ENCODE measurements around the gene FGR. TPM values are rescaled to one million over a fixed set of nuclear protein-coding genes. Genes with fewer than 3 reads are reported as not detected.

FGR gene
- total and polyA plus RNA-seq, 8 donors, result 0.51 to 6.8 (median 3.1) TPM

DNA sequence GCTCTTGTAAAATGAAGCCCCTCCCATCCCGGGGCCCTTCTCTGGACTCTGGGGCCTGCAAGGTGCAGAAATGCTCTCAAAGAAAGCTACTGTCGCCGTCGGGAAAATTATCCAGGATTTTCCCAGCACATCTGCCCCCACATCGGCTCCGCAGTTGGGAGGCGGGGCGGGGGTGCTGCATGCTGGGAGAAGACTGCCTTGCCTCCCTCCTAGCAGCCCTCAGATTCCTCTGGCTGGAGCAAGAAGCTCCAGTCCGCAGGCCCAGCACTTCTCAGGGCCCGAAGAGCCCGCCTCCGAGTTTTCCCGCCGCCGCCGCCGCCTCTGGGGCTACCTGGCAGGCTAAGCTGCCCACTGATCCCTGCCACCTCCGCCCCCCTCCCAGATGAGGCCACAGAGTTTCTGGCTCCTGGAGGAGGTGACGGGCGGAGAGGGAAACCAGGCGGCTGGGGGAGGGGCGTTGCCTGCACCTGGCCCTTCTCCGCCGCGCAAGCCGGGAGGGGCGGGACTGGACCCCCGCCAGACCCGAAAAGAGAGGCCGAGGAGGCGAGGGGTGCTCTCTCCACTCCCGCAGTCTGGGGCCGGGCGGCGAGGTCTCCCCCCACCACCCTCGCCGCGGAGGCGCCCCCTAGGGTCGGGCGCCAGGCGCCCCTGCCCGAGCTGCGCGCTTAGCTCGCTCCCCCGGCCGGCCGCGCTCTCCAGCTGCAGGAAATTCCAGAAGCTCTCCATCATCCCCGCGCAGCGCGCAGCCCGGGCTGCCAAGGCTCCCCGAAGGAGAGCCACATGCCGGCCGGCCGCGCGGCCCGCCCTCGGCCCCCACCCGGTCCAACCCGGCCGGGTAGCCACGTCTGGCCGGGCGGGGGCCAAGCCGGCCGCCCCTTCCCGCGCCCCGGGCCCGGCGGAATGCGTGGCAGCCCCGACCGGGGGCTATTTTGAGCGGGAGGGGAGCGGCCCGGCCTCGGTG is 59.8 kb downstream of the FGR start:
- peaks cover 45 to 52% (median 46%) of the 10 kb centered on the region in 3 donors for H3K4me1 ChIP-seq
- 2% methylated on average over 62 to 83 of the region's 83 CpGs for WGBS, 2 donors
- H3K9me3 ChIP-seq, result no peaks in the 10 kb centered on the region
- H3K4me3 ChIP-seq, result peak overlapping the region; percentile 12 to 52 (median 34)
- FAIRE-seq (no peak), DNase-seq (peak; percentile 88 to 93 (median 90)), ATAC-seq (peak; percentile 69 to 75 (median 72))
- intact Hi-C loops (cut with DNase I), result no loop called here
- H3K27me3 ChIP-seq, result no peaks in the 10 kb centered on the region
- peak overlapping the region; percentile 88 to 92 (median 89) for H3K27ac ChIP-seq
- TF ChIP-seq, protein P1, sequence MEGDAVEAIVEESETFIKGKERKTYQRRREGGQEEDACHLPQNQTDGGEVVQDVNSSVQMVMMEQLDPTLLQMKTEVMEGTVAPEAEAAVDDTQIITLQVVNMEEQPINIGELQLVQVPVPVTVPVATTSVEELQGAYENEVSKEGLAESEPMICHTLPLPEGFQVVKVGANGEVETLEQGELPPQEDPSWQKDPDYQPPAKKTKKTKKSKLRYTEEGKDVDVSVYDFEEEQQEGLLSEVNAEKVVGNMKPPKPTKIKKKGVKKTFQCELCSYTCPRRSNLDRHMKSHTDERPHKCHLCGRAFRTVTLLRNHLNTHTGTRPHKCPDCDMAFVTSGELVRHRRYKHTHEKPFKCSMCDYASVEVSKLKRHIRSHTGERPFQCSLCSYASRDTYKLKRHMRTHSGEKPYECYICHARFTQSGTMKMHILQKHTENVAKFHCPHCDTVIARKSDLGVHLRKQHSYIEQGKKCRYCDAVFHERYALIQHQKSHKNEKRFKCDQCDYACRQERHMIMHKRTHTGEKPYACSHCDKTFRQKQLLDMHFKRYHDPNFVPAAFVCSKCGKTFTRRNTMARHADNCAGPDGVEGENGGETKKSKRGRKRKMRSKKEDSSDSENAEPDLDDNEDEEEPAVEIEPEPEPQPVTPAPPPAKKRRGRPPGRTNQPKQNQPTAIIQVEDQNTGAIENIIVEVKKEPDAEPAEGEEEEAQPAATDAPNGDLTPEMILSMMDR (IDR thresholded peaks at IDR 0.05), result no peak
- no peaks in the 10 kb centered on the region for H3K36me3 ChIP-seq

DNA sequence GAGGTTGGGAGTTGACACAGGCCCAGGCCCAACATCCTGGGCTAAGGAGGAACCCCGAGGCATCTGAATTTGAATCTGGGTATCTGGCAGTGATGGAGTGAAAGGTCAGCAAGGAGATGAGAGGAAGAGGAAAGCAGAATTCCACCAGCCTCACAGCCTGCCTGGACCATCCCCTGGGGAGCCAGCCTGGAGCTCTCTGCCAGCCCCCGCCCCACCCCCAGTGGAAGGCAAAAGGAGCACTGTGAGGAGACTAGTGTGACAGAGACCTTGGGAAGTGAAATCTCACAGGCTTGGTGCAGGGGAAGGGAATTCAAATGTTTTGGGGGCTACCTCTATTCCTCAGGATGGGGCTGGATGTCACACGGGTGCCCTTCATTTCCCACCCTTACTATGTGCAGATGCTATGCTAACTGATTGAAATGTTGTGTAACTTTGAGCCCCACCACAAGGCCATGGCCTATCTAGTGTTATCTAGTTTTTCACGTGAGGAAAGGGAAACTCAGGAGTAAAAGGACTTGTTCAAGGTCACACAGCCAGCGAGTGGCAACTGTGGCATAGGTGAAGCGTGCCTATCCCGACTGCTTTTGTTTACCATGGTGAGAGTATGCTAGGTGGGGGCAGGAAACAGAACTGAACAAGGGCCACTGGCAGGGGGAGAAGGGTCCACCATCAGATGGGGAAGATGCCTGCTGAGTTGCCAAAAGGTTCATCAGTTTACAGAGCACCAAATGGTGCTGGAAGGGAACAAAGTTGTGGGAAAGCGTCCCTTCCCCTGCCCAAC is 60.8 kb downstream of the FGR start:
- Histone ChIP-seq H3K9me3 (no peaks in the 10 kb centered on the region), H3K27me3 (no peaks in the 10 kb centered on the region), H3K4me3 (peak overlapping the region in 2 of 4 donors; percentile 42 to 52), H3K36me3 (no peaks in the 10 kb centered on the region), H3K4me1 (peaks cover 45 to 52% (median 49%) of the 10 kb centered on the region in 3 donors), H3K27ac (peak overlapping the region; percentile 88 to 92 (median 89))
- intact Hi-C loops (cut with DNase I), result no loop called here
- peak in 3 of 6 donors; percentile 39 to 50 (median 41) for DNase-seq
- ATAC-seq, result peak in 1 of 4 donors; percentile 2
- FAIRE-seq, result no peak
- TF ChIP-seq, protein P1 (IDR thresholded peaks at IDR 0.05), result no peak
- WGBS, 2 donors, result 31 to 37% methylated on average over 8 of the region's 8 CpGs

DNA sequence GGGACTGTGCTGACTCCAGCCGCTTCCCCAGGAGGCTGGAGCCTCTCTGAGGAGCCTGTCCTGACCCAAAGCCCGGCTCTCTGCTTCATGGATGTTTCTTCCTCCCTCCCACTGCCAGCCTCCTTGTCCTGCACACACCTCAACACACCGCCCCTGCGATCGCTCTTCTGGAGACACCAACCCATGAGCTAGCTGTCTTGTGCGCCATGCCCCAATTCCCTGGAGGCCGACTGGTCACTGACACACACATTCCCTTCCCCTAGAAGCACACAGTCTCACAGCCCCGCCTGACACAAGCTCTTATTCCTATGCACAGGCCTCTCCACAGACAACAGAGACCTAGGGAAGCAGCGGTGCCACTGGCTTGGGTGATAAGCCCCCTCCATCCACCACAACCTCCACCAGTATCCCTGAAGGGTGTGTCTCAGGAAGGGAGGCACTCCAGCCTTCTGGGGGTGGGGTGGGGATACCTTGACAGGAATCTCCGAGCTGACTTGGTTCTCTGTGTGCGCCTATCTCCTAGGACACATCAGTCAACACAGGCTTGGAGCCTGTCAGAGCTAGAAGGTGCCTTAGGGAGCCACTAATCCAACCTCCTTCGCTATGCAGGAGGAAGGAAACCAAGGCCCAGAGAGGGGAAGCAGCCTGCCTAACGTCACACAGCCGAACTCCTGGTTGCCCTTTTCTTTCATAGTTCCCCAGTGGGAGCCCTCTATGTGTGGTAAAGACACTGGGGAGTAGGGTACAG is 62.1 kb downstream of the FGR start:
- 76 to 78% methylated on average over 14 of the region's 14 CpGs for WGBS, 2 donors
- Histone ChIP-seq H3K9me3 (no peaks in the 10 kb centered on the region), H3K27me3 (no peaks in the 10 kb centered on the region), H3K36me3 (no peaks in the 10 kb centered on the region), H3K27ac (peak overlapping the region; percentile 64 to 75 (median 74)), H3K4me1 (peaks cover 49 to 56% (median 53%) of the 10 kb centered on the region in 3 donors), H3K4me3 (no peak overlapping the region)
- FAIRE-seq (no peak), ATAC-seq (no peak), DNase-seq (peak in 2 of 6 donors; percentile 37 to 47)
- TF ChIP-seq, protein P1 (IDR thresholded peaks at IDR 0.05), result no peak
- intact Hi-C loops (cut with DNase I), result no loop called here

DNA sequence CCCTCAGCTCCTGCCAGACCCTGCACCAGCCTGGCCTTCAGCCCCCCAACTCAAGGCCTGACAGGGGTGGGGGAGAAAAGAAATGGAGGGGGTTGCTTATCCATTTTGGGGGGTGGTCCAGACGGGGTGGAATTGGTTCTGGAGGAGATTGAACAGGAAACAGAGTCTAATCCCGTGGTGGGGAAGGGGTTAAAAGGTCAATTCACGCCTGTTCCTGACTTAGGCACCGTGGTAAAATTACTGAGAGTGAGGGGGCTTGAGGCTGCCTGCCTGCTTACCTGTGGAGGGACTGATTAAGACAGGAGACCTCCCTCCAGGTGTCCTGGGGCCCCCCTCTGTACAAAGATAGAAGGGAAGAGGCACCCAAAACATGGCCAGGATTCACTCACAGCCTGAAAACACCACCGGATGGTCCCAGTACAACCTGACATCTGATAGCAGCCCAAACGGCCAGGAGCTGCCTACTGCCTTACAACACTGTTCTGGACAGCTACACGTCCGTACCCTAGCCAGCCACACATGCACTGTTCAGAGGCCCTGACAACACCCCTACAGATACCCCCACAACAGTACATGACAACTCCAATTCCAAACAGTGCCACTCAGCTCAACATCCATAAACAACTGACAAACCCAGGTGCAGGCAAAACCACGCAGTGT is 62.8 kb downstream of the FGR start:
- intact Hi-C loops (cut with DNase I), result no loop called here
- Histone ChIP-seq H3K27me3 (no peaks in the 10 kb centered on the region), H3K4me3 (no peak overlapping the region), H3K36me3 (no peaks in the 10 kb centered on the region), H3K9me3 (no peaks in the 10 kb centered on the region), H3K27ac (peak overlapping the region; percentile 64 to 75 (median 74)), H3K4me1 (peaks cover 55 to 63% (median 59%) of the 10 kb centered on the region in 3 donors)
- WGBS, 2 donors, result 12 to 17% methylated on average over 8 to 9 of the region's 9 CpGs
- TF ChIP-seq, protein P1 (IDR thresholded peaks at IDR 0.05), result no peak
- no peak for DNase-seq
- no peak for FAIRE-seq
- no peak for ATAC-seq

Measured in pancreas (tissue), 10 donors.